ENCODE results near the gene RGS14. TPM values are rescaled to one million over a fixed set of nuclear protein-coding genes. Genes with fewer than 3 reads are reported as not detected.
A peak's percentile ranks its signal among the peaks of the same experiment; 100 is the strongest.

RGS14 gene
- polyA plus RNA-seq, 6 donors from 2014 or later, result 16.6 to 41.1 (median 23.2) TPM

GRCh38 chr5:177343777-177344176 lies 13.9 kb upstream of the RGS14 start:
- no peak for ATAC-seq (ENCODE audit: low read depth in 2 of 2)
- peak overlapping the region in 1 of 6 donors; percentile 9 for H3K27ac Mint-ChIP-seq
- peaks cover 7 to 11% of the 10 kb centered on the region in 2 donors for H3K36me3 Mint-ChIP-seq
- DNase-seq, result no peak
- no peak overlapping the region for H3K4me3 Mint-ChIP-seq
- H3K27me3 Mint-ChIP-seq, result no peaks in the 10 kb centered on the region
- no peaks in the 10 kb centered on the region for H3K9me3 Mint-ChIP-seq
- H3K4me1 Mint-ChIP-seq, result peaks cover 13 to 24% (median 19%) of the 10 kb centered on the region in 3 donors

DNA sequence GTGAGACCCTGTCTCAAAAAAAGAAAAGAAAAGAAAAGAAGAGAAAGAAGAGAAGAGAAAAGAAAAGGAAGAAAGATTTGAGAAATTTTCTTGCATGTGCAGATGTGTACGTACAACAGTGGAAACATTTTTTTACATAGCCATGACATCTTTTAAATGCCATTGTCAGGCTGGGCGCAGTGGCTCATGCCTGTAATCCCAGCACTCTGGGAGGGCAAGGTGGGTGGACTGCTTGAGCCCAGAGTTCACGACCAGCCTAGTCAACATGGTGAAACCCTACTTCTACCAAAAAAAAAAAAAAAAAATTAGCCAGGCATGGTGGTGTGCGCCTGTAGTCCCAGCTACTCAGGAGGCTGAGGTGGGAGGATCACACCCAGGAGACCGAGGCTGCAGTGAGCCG lies 12.8 kb upstream of the RGS14 start:
- H3K9me3 Mint-ChIP-seq, result no peaks in the 10 kb centered on the region
- H3K4me3 Mint-ChIP-seq, result no peak overlapping the region
- DNase-seq (no peak), ATAC-seq (ENCODE audit: low read depth in 2 of 2) (no peak)
- no peak overlapping the region for H3K27ac Mint-ChIP-seq
- H3K4me1 Mint-ChIP-seq, result peaks cover 15 to 32% (median 29%) of the 10 kb centered on the region in 3 donors
- H3K27me3 Mint-ChIP-seq, result no peaks in the 10 kb centered on the region
- peaks cover 5 to 9% of the 10 kb centered on the region in 2 donors for H3K36me3 Mint-ChIP-seq

DNA sequence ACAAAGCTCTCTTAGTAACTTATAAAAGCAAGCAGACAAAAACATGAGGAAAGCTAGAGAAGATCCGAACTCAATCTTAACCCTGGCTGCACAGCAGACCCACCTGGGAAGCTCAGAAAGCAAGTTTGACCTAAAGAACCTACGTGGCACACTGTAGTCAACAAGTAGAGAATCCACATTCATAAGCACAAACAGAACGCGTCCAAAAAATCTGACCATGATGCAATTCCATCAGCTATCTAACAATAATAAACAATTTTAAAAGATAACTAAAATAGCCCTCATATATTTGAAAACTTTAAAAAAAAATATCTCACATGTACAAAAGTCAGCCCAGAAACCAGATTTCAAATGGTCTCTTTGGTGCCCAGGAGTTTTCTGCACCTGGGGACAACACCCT lies 10.9 kb upstream of the RGS14 start:
- Mint-ChIP-seq H3K4me1 (peaks cover 26 to 43% (median 41%) of the 10 kb centered on the region in 3 donors), H3K4me3 (peak overlapping the region in 2 of 8 donors; percentile 18 to 33), H3K27me3 (no peaks in the 10 kb centered on the region), H3K27ac (peak overlapping the region in 1 of 6 donors; percentile 52), H3K36me3 (peaks cover 4 to 11% of the 10 kb centered on the region in 2 donors), H3K9me3 (no peaks in the 10 kb centered on the region)
- ATAC-seq (ENCODE audit: low read depth in 2 of 2), result no peak
- DNase-seq, result no peak

GRCh38 chr5:177347699-177348098 lies 10.0 kb upstream of the RGS14 start:
- peak overlapping the region in 1 of 8 donors; percentile 33 for H3K4me3 Mint-ChIP-seq
- no peak for ATAC-seq (ENCODE audit: low read depth in 2 of 2)
- no peak for DNase-seq
- peaks cover 4 to 11% of the 10 kb centered on the region in 2 donors for H3K36me3 Mint-ChIP-seq
- no peak overlapping the region for H3K27ac Mint-ChIP-seq
- H3K27me3 Mint-ChIP-seq, result no peaks in the 10 kb centered on the region
- peaks cover 26 to 52% (median 46%) of the 10 kb centered on the region in 3 donors for H3K4me1 Mint-ChIP-seq
- H3K9me3 Mint-ChIP-seq, result no peaks in the 10 kb centered on the region

DNA sequence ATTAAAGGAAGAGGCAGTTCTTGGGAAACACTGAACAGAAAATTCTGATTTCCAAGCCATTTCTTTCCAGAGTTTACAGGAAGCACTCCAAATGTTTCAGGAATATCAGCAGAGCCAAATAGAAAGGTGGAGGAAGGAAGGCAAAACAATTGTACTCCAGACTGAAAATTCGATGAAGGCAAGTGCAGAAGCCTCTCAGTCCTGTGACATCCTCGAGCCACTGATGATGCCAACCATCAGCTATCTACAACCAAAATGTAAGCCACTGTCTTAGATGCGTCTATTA lies 8.4 kb upstream of the RGS14 start:
- Mint-ChIP-seq H3K4me1 (peaks cover 24 to 59% (median 43%) of the 10 kb centered on the region in 3 donors), H3K27ac (peak overlapping the region in 2 of 6 donors; percentile 85 to 98), H3K36me3 (peaks cover 4 to 11% of the 10 kb centered on the region in 2 donors), H3K4me3 (peak overlapping the region; percentile 55 to 99 (median 93)), H3K9me3 (no peaks in the 10 kb centered on the region), H3K27me3 (no peaks in the 10 kb centered on the region)
- no peak for DNase-seq
- no peak for ATAC-seq (ENCODE audit: low read depth in 2 of 2)

DNA sequence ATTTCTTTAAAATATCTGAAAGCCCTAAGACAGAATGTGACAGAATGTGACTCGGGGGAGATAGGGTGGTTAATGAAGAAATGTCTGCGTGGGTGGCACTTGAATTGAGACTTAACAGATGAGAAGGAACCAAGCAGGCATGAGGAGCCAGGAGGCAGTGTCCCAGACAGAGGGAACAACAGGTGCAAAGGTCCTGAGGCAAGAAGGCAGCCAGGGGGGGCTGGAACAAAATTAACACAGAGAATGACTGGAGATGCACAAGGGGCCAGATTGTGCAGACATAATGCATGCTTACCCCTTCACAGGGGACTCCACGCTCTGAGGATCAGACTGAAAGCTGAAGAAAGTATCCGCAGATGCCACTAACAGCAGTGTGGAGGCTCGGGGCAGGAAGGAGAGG lies 8.0 kb upstream of the RGS14 start:
- ATAC-seq (ENCODE audit: low read depth in 2 of 2) (no peak), DNase-seq (no peak)
- Mint-ChIP-seq H3K36me3 (peaks cover 4 to 11% of the 10 kb centered on the region in 2 donors), H3K9me3 (peaks cover 0 to 3% (median 0%) of the 10 kb centered on the region in 7 donors), H3K4me3 (peak overlapping the region; percentile 55 to 99 (median 93)), H3K4me1 (peaks cover 29 to 59% (median 43%) of the 10 kb centered on the region in 3 donors), H3K27ac (peak overlapping the region in 4 of 6 donors; percentile 35 to 98 (median 78)), H3K27me3 (no peaks in the 10 kb centered on the region)

DNA sequence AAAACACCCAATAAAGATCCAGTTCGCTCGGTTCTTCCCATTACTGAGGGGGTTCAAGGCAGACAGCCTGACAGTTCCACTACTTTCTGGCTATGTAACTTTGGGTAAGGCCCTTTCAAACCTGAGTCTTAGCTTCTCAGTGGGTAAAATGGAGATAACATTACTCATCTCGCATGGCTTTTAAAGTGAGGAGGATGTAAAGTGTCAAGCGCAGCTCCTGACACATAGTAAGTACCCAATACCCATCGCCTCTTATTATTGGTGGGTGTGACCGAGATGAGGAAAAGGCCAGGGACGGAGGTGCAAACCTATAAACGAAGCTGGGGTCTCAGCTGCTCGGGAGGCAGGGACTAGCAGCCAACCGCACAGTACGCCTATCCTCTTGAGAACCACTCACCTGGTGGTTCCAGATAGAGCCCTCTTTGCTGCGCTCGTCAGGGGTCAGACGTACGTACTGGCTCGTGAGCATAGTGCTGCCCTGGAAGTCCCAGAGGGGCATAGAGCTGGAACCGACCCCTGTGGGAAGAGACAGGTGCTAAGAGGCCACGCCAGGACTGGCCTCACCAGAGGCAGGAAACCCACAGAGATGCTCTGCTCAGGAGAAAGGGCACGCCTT lies 6.8 kb upstream of the RGS14 start:
- DNase-seq, result no peak
- peaks cover 4 to 11% of the 10 kb centered on the region in 2 donors for H3K36me3 Mint-ChIP-seq
- peak overlapping the region; percentile 98 to 99 (median 98) for H3K27ac Mint-ChIP-seq
- peak overlapping the region; percentile 92 to 100 (median 98) for H3K4me3 Mint-ChIP-seq
- H3K4me1 Mint-ChIP-seq, result peaks cover 37 to 60% (median 46%) of the 10 kb centered on the region in 3 donors
- peaks cover 0 to 4% (median 0%) of the 10 kb centered on the region in 7 donors for H3K9me3 Mint-ChIP-seq
- ATAC-seq (ENCODE audit: low read depth in 2 of 2), result no peak
- H3K27me3 Mint-ChIP-seq, result no peaks in the 10 kb centered on the region

DNA sequence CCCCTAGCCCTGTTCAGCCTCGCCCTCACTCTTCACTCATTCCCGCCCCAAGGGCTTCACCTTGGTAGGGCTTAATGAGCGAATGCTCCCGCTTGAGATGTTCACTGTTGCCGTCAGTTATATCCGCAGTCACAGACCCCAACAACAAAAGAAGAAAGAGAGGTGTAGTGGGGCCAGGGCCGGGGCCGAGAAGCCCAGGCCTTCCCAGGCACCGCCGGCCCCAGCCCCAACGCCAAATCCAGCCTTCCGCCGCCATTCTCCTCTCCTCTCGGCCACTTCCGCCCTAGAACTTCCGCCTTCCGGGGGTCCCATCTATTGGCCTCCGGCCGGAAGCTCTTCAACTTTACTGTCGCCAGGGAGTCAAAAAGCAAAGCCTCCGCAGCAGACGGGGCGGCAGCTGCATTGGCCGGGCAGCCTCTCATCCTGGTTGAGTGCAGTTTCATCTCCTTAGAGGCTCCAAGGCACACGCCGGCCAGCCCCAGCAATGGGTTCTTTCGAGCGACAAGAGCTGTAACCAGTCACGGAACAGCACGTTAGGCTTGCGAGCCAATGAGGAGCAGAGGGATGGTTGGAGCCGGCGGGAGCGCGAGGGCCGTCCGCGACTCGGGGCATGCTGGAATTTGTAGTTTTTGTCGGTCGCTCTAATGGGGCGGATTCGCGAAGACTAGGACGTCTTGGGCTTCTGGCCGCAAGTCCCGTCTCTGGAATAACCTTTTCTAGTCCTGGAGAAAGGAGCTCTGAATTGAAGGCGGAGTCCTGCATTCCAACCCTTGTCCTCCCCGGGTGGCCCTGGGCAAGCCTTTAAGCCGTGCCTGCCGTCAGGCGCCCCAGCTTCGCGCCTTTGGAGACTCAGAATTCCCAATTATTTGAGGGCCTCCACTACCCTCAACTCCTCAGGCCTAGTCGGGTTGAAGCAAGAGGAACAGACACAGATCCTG lies 6.1 kb upstream of the RGS14 start, which contains the start of gene LMAN2:
Gene LMAN2, minus strand, starts transcription at position 277 of the 938 bp plus-strand sequence. Its CDS starts 21 bp downstream, at position 256.
- peak within 1 kb of the TSS; percentile 92 to 100 (median 98) for H3K4me3 Mint-ChIP-seq
- DNase-seq (peak; percentile 93), ATAC-seq (ENCODE audit: low read depth in 2 of 2) (peak; percentile 96 to 97)
- H3K9me3 Mint-ChIP-seq, result peaks cover 0 to 4% (median 0%) of the 10 kb centered on the region in 7 donors
- H3K4me1 Mint-ChIP-seq, result peaks cover 44 to 62% (median 51%) of the 10 kb centered on the region in 3 donors
- no peaks in the 10 kb centered on the region for H3K27me3 Mint-ChIP-seq
- peak within 1 kb of the TSS; percentile 98 to 99 (median 98) for H3K27ac Mint-ChIP-seq
- peaks cover 4 to 11% of the 10 kb centered on the region in 2 donors for H3K36me3 Mint-ChIP-seq

GRCh38 chr5:177353093-177353492 lies 4.6 kb upstream of the RGS14 start:
- Mint-ChIP-seq H3K4me3 (peak overlapping the region in 6 of 8 donors; percentile 22 to 65 (median 54)), H3K27me3 (no peaks in the 10 kb centered on the region), H3K36me3 (peaks cover 0 to 11% of the 10 kb centered on the region in 2 donors), H3K9me3 (peaks cover 0 to 4% (median 0%) of the 10 kb centered on the region in 7 donors), H3K27ac (peak overlapping the region in 1 of 6 donors; percentile 61), H3K4me1 (peaks cover 54 to 63% (median 56%) of the 10 kb centered on the region in 3 donors)
- no peak for DNase-seq
- no peak for ATAC-seq (ENCODE audit: low read depth in 2 of 2)

GRCh38 chr5:177354256-177354655 lies 3.5 kb upstream of the RGS14 start:
- H3K27me3 Mint-ChIP-seq, result no peaks in the 10 kb centered on the region
- peak overlapping the region in 1 of 6 donors; percentile 36 for H3K27ac Mint-ChIP-seq
- H3K36me3 Mint-ChIP-seq, result peaks cover 0 to 10% of the 10 kb centered on the region in 2 donors
- H3K4me3 Mint-ChIP-seq, result peak overlapping the region in 2 of 8 donors; percentile 21 to 76
- peaks cover 60 to 69% (median 61%) of the 10 kb centered on the region in 3 donors for H3K4me1 Mint-ChIP-seq
- DNase-seq, result no peak
- ATAC-seq (ENCODE audit: low read depth in 2 of 2), result no peak
- peaks cover 0 to 4% (median 0%) of the 10 kb centered on the region in 7 donors for H3K9me3 Mint-ChIP-seq

- Mint-ChIP-seq H3K36me3 (peaks cover 0 to 6% of the 10 kb centered on the region in 2 donors), H3K4me1 (peaks cover 60 to 69% (median 61%) of the 10 kb centered on the region in 3 donors), H3K27ac (peak overlapping the region in 2 of 6 donors; percentile 30 to 57), H3K27me3 (no peaks in the 10 kb centered on the region), H3K9me3 (peaks cover 0 to 4% (median 0%) of the 10 kb centered on the region in 7 donors), H3K4me3 (peak overlapping the region in 3 of 8 donors; percentile 13 to 76 (median 38))
- no peak for DNase-seq
- ATAC-seq (ENCODE audit: low read depth in 2 of 2), result no peak
Observed at GRCh38 chr5:177354711-177355110, 3.0 kb upstream of the RGS14 start.

DNA sequence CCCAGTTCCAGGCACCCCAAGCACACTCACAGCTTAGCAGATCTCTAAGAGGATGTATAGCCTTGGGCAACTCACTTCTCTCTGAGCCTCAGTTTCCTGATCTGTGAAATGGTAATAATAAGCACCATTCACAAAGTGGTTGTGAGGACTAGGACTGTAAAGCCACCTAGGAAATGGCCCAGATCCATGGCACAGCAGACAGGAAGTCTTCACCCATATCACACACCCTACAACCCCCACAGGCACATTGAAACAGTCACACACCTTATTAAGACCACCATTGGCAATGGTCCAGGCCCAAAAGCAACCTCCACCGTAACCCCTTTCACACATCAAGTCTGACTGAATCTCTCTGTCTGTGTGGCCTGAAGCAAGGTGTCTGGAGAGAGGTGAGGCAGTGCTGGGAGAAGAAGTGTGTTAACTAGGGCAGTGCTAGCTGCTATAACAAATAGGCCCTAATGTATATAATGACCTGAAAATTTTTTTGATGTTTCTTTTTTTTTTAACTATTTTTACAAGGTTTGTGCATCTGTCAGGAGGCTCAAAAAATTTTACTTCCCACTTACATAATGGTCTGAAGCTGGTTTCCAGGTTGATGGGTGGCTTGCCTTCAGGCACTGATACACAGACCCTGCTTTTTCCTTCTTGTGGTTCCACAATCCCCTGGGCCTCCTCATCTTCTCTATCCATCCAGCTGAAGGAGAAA lies 2.4 kb upstream of the RGS14 start:
- peaks cover 0 to 4% (median 0%) of the 10 kb centered on the region in 7 donors for H3K9me3 Mint-ChIP-seq
- peaks cover 0 to 6% of the 10 kb centered on the region in 2 donors for H3K36me3 Mint-ChIP-seq
- H3K27me3 Mint-ChIP-seq, result no peaks in the 10 kb centered on the region
- DNase-seq, result no peak
- ATAC-seq (ENCODE audit: low read depth in 2 of 2), result no peak
- H3K27ac Mint-ChIP-seq, result peak overlapping the region in 3 of 6 donors; percentile 15 to 88 (median 53)
- peaks cover 60 to 69% (median 61%) of the 10 kb centered on the region in 3 donors for H3K4me1 Mint-ChIP-seq
- H3K4me3 Mint-ChIP-seq, result peak overlapping the region in 3 of 8 donors; percentile 30 to 76 (median 56)

DNA sequence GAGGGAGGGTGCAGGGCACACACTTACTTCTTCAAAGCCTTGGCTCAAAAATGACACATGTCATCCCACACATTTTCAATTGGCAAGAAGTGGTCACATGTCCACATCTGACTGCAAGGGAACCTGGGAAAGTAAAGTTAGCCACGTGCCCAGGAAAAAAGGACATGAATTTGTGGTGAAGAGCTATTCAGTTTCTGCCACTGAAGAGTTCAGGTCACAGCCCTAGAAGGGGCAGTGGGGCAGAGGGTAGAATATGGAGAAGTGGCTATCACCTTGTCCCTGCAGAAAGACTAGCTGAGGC lies 1.9 kb upstream of the RGS14 start:
- ATAC-seq (ENCODE audit: low read depth in 2 of 2) (no peak), DNase-seq (no peak)
- Mint-ChIP-seq H3K9me3 (peaks cover 0 to 4% (median 0%) of the 10 kb centered on the region in 7 donors), H3K4me3 (peak overlapping the region in 4 of 8 donors; percentile 12 to 89 (median 46)), H3K36me3 (peaks cover 0 to 6% of the 10 kb centered on the region in 2 donors), H3K27ac (peak overlapping the region in 4 of 6 donors; percentile 82 to 97 (median 91)), H3K4me1 (peaks cover 56 to 69% (median 56%) of the 10 kb centered on the region in 3 donors), H3K27me3 (no peaks in the 10 kb centered on the region)
